Neural progenitor cell (in vitro differentiated cells): ENCODE results near the gene COLEC11.

Source experiments
- CTCF ChIP-seq: fragments of 200-600 bp; sonication (generic); IDR thresholded peaks from 2 replicates; pipeline ENCODE4 v1.5.1; 2017; ENCODE audit warnings: antibody characterized with exemption, mild to moderate bottlenecking
- EZH2 ChIP-seq: fragments of 200-600 bp; sonication (generic); IDR thresholded peaks from 2 replicates; pipeline ENCODE4 v1.6.1; 2017; ENCODE audit warnings: antibody characterized with exemption, mild to moderate bottlenecking, moderate library complexity
- EZH2phosphoT487 ChIP-seq: fragments of 200-600 bp; sonication (generic); IDR thresholded peaks from 2 replicates; pipeline ENCODE4 v1.6.1; 2017; ENCODE audit warnings: antibody characterized with exemption

GRCh38 chr2:3589086-3589485, 5.8 kb upstream of the COLEC11 start:
- TF ChIP-seq CTCF = no peak
- TF ChIP-seq EZH2 = no peak
- no peak for TF ChIP-seq EZH2phosphoT487
